Memory B cell (primary cell): Measurements from ENCODE around the gene MAPKAP1.
"Not testable (repeated sequence)": the region's sequence is repeated elsewhere in the genome, so short reads cannot be mapped to it uniquely, and the experiment has no call there.

Experiments used
- ATAC-seq: fragments of 150-1000 bp; cut with Tn5 transposase; 2 replicates; pipeline ENCODE4 v1.10.0; 2021; ENCODE audit warnings: low read depth, mild to moderate bottlenecking, moderate library complexity
- DNase-seq, 2 donors: peaks; one replicate each; pipeline ENCODE4 v3.0.0; 2022; ENCODE audit warnings: low spot score in 2 of 2
- H3K27ac Mint-ChIP-seq: one replicate; pipeline ENCODE4 v1.8.0; 2022; ENCODE audit warnings: mild to moderate bottlenecking, moderate library complexity, mixed read lengths
- H3K27me3 Mint-ChIP-seq: one replicate; pipeline ENCODE4 v1.8.0; 2022; ENCODE audit warnings: mixed read lengths
- H3K36me3 Mint-ChIP-seq: one replicate; pipeline ENCODE4 v1.8.0; 2022; ENCODE audit warnings: mild to moderate bottlenecking, mixed read lengths
- H3K4me1 Mint-ChIP-seq: one replicate; pipeline ENCODE4 v1.8.0; 2022; ENCODE audit warnings: mixed read lengths
- H3K4me3 Mint-ChIP-seq: one replicate; pipeline ENCODE4 v1.8.0; 2022; ENCODE audit warnings: mild to moderate bottlenecking, moderate library complexity, mixed read lengths
- H3K9me3 Mint-ChIP-seq: one replicate; pipeline ENCODE4 v1.8.0; 2022; ENCODE audit warnings: mixed read lengths

Gene MAPKAP1

GRCh38 chr9:125407432-125407973, 299.5 kb downstream of the MAPKAP1 start:
- Mint-ChIP-seq H3K4me3 (peak overlapping the region; percentile 81), H3K9me3 (no peaks in the 10 kb centered on the region), H3K27ac (no peak overlapping the region), H3K27me3 (peaks cover 25% of the 10 kb centered on the region), H3K4me1 (peaks cover 12% of the 10 kb centered on the region), H3K36me3 (peaks cover 4% of the 10 kb centered on the region)
- no peak for DNase-seq
- ATAC-seq: peak; percentile 16

GRCh38 chr9:125406810-125407087, 300.3 kb downstream of the MAPKAP1 start:
- Mint-ChIP-seq H3K36me3 (peaks cover 4% of the 10 kb centered on the region), H3K9me3 (no peaks in the 10 kb centered on the region), H3K4me1 (peaks cover 12% of the 10 kb centered on the region), H3K27me3 (peaks cover 25% of the 10 kb centered on the region), H3K4me3 (no peak overlapping the region), H3K27ac (no peak overlapping the region)
- DNase-seq: no peak
- ATAC-seq: no peak

- Mint-ChIP-seq H3K4me3 (no peak overlapping the region), H3K36me3 (peaks cover 4% of the 10 kb centered on the region), H3K27me3 (peaks cover 25% of the 10 kb centered on the region), H3K9me3 (no peaks in the 10 kb centered on the region), H3K4me1 (peaks cover 12% of the 10 kb centered on the region), H3K27ac (no peak overlapping the region)
- DNase-seq (no peak), ATAC-seq (no peak)
Observed at GRCh38 chr9:125405938-125406809, 300.8 kb downstream of the MAPKAP1 start.

- ATAC-seq (no peak), DNase-seq (no peak)
- Mint-ChIP-seq H3K9me3 (no peaks in the 10 kb centered on the region), H3K27me3 (peaks cover 20% of the 10 kb centered on the region), H3K4me3 (no peak overlapping the region), H3K36me3 (peaks cover under 1% of the 10 kb centered on the region), H3K4me1 (peaks cover 8% of the 10 kb centered on the region), H3K27ac (no peak overlapping the region)
Observed at GRCh38 chr9:125404733-125405132, 302.3 kb downstream of the MAPKAP1 start.

GRCh38 chr9:125400725-125401716, 306.0 kb downstream of the MAPKAP1 start:
- DNase-seq: no peak
- Mint-ChIP-seq H3K36me3 (no peaks in the 10 kb centered on the region), H3K4me1 (no peaks in the 10 kb centered on the region), H3K4me3 (no peak overlapping the region), H3K9me3 (no peaks in the 10 kb centered on the region), H3K27me3 (peaks cover 3% of the 10 kb centered on the region), H3K27ac (no peak overlapping the region)
- no peak for ATAC-seq

- not testable (repeated sequence) for ATAC-seq, H3K36me3 Mint-ChIP-seq, H3K27ac Mint-ChIP-seq, H3K4me3 Mint-ChIP-seq, DNase-seq, H3K27me3 Mint-ChIP-seq, H3K4me1 Mint-ChIP-seq, H3K9me3 Mint-ChIP-seq
Observed at GRCh38 chr9:125400232-125400631, 306.8 kb downstream of the MAPKAP1 start.

- H3K27ac Mint-ChIP-seq: no peak overlapping the region
- DNase-seq (no peak), ATAC-seq (no peak)
- H3K4me3 Mint-ChIP-seq: no peak overlapping the region
- H3K36me3 Mint-ChIP-seq: no peaks in the 10 kb centered on the region
- H3K27me3 Mint-ChIP-seq: peaks cover 2% of the 10 kb centered on the region
- H3K4me1 Mint-ChIP-seq: no peaks in the 10 kb centered on the region
- peaks cover 2% of the 10 kb centered on the region for H3K9me3 Mint-ChIP-seq
Observed at GRCh38 chr9:125399666-125400065, 307.3 kb downstream of the MAPKAP1 start.

- Mint-ChIP-seq H3K4me1 (no peaks in the 10 kb centered on the region), H3K27ac (no peak overlapping the region), H3K9me3 (peaks cover 2% of the 10 kb centered on the region), H3K36me3 (no peaks in the 10 kb centered on the region), H3K27me3 (peaks cover 2% of the 10 kb centered on the region), H3K4me3 (no peak overlapping the region)
- ATAC-seq (no peak), DNase-seq (no peak)
Observed at GRCh38 chr9:125399165-125399564, 307.8 kb downstream of the MAPKAP1 start.

GRCh38 chr9:125398243-125398642, 308.8 kb downstream of the MAPKAP1 start:
- no peak overlapping the region for H3K27ac Mint-ChIP-seq
- no peak for DNase-seq
- H3K4me1 Mint-ChIP-seq: no peaks in the 10 kb centered on the region
- no peak overlapping the region for H3K4me3 Mint-ChIP-seq
- peaks cover 2% of the 10 kb centered on the region for H3K9me3 Mint-ChIP-seq
- ATAC-seq: no peak
- no peaks in the 10 kb centered on the region for H3K36me3 Mint-ChIP-seq
- peaks cover 2% of the 10 kb centered on the region for H3K27me3 Mint-ChIP-seq

GRCh38 chr9:125397736-125398135, 309.3 kb downstream of the MAPKAP1 start:
- H3K36me3 Mint-ChIP-seq: no peaks in the 10 kb centered on the region
- ATAC-seq (no peak), DNase-seq (no peak)
- peaks cover 2% of the 10 kb centered on the region for H3K27me3 Mint-ChIP-seq
- H3K4me3 Mint-ChIP-seq: no peak overlapping the region
- peaks cover 2% of the 10 kb centered on the region for H3K9me3 Mint-ChIP-seq
- H3K27ac Mint-ChIP-seq: no peak overlapping the region
- H3K4me1 Mint-ChIP-seq: no peaks in the 10 kb centered on the region

GRCh38 chr9:125396799-125397198, 310.2 kb downstream of the MAPKAP1 start:
- H3K4me1 Mint-ChIP-seq: no peaks in the 10 kb centered on the region
- H3K4me3 Mint-ChIP-seq: no peak overlapping the region
- H3K9me3 Mint-ChIP-seq: peaks cover 2% of the 10 kb centered on the region
- H3K27ac Mint-ChIP-seq: no peak overlapping the region
- DNase-seq (no peak), ATAC-seq (no peak)
- H3K27me3 Mint-ChIP-seq: peaks cover 2% of the 10 kb centered on the region
- no peaks in the 10 kb centered on the region for H3K36me3 Mint-ChIP-seq

- no peak for DNase-seq
- ATAC-seq: no peak
- Mint-ChIP-seq H3K4me3 (no peak overlapping the region), H3K9me3 (peaks cover 2% of the 10 kb centered on the region), H3K4me1 (no peaks in the 10 kb centered on the region), H3K27ac (no peak overlapping the region), H3K36me3 (no peaks in the 10 kb centered on the region), H3K27me3 (peaks cover 2% of the 10 kb centered on the region)
Observed at GRCh38 chr9:125393426-125393825, 313.6 kb downstream of the MAPKAP1 start.

- H3K9me3 Mint-ChIP-seq: peaks cover 2% of the 10 kb centered on the region
Observed at GRCh38 chr9:125391704-125392103, 315.3 kb downstream of the MAPKAP1 start.

GRCh38 chr9:125388978-125389377, 318.0 kb downstream of the MAPKAP1 start:
- H3K27me3 Mint-ChIP-seq: peaks cover 5% of the 10 kb centered on the region
- no peak for ATAC-seq
- H3K9me3 Mint-ChIP-seq: no peaks in the 10 kb centered on the region
- no peak for DNase-seq
- H3K4me1 Mint-ChIP-seq: no peaks in the 10 kb centered on the region
- H3K27ac Mint-ChIP-seq: no peak overlapping the region
- no peaks in the 10 kb centered on the region for H3K36me3 Mint-ChIP-seq
- no peak overlapping the region for H3K4me3 Mint-ChIP-seq

More at GRCh38 chr9:125391704-125392103, 315.3 kb downstream of the MAPKAP1 start:
- ATAC-seq: no peak
- no peak overlapping the region for H3K27ac Mint-ChIP-seq
- DNase-seq: no peak
- H3K4me1 Mint-ChIP-seq: no peaks in the 10 kb centered on the region
- H3K4me3 Mint-ChIP-seq: no peak overlapping the region
- H3K36me3 Mint-ChIP-seq: no peaks in the 10 kb centered on the region
- peaks cover 6% of the 10 kb centered on the region for H3K27me3 Mint-ChIP-seq
